B cell (primary cell): ENCODE results near the gene PKNOX2.

Source experiments
- EZH2 ChIP-seq: IDR thresholded peaks from 2 replicates; pipeline ENCODE4 v1.6.1; 2012; ENCODE audit warnings: borderline replicate concordance, low read depth, mild to moderate bottlenecking, moderate library complexity, low read length; ENCODE audit not compliant: insufficient read depth, poor library complexity, severe bottlenecking
- TF ChIP-seq, protein P1 (sequence below): fragments of 200-600 bp; IDR thresholded peaks from one replicate; pipeline ENCODE4 v1.8.0; 2022; ENCODE audit warnings: antibody characterized with exemption, mild to moderate bottlenecking

DNA sequence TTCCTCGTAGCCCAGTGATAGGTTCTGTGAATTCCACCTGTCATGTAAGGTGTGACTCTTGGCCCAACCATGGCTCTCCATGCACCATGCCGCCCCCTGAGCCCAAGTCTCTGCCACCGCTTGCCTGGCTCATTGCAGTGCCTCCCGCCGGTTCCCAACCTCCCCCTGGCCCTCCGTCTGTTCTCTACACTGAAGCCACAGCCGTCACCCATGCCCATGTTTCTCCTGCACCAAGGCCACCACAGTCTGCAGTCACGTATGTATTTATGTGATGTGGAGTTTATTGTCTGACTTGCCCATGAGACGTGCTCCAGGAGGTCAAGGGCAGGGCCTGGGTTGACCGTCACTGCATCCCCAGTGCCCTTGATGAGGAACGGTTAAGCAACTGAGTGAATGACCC lies 35.9 kb downstream of the PKNOX2 start:
- no peak for TF ChIP-seq EZH2
- TF ChIP-seq, protein P1, sequence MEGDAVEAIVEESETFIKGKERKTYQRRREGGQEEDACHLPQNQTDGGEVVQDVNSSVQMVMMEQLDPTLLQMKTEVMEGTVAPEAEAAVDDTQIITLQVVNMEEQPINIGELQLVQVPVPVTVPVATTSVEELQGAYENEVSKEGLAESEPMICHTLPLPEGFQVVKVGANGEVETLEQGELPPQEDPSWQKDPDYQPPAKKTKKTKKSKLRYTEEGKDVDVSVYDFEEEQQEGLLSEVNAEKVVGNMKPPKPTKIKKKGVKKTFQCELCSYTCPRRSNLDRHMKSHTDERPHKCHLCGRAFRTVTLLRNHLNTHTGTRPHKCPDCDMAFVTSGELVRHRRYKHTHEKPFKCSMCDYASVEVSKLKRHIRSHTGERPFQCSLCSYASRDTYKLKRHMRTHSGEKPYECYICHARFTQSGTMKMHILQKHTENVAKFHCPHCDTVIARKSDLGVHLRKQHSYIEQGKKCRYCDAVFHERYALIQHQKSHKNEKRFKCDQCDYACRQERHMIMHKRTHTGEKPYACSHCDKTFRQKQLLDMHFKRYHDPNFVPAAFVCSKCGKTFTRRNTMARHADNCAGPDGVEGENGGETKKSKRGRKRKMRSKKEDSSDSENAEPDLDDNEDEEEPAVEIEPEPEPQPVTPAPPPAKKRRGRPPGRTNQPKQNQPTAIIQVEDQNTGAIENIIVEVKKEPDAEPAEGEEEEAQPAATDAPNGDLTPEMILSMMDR: no peak
